KBM-7 (cell line): ENCODE measurements around the gene MTARC1.

Experiments
- DNase-seq: peaks from one replicate; pipeline ENCODE4 v3.0.0-alpha.2; 2015
- in situ Hi-C: fragments of 300-500 bp; cut with MboI; formaldehyde crosslinking; loops from 2 replicates; pipeline ENCODE4 v1.14.3; 2020; ENCODE audit warnings: low sequenced_read_pairs, low pct_unique_long_range_greater_than_20kb, mixed read lengths

MTARC1 gene

DNA sequence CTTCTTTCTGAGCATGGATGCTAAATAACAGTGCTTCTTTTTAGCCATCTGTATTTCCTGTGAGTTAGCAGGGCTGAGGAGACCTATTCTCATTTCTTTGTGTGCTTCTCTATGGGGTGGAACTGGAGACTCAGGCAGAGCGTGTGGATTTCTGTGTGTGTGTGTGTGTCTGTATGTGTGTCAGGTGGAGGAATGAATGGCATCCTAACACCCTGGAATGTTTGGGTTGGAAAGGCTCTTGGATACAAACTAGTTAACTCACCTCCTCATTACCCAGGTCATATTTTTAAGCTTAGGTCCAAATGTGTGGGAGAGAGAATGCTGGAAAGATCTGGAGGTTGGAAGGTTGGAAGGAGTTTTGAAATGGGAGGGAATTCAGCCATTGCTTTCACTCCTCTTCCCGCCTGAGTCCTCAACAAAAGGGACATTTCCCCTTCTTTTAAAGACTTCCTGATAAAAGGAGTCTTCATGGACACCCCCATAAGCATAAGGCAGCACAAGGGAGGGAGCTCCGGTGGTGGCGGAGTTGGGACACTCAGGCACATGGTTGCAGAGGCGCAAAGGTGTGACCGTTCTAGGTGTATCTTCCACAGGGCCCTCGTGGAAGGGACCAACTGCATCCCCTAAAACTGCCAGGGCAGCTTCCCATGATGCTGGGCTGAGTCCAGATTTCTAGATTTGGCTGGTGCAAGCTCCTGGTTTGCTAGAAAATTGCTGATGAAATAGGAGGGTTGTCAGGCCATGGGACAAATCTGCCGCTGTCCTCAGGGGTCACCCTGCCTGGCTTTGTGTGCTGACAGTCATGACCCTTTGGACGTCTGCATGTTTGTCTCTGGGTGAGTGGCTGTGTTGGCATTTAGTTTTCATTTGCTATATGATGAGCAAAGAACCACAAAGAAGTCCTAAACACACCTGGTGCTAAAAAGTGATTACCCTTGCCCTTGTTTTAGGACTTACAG, 37.6 kb downstream of the MTARC1 start:
- in situ Hi-C loops, result loop anchor here (25.0 kb wide), 1 partner anchor 613 kb away; no protein-coding TSS in a partner anchor
- no peak for DNase-seq

DNA sequence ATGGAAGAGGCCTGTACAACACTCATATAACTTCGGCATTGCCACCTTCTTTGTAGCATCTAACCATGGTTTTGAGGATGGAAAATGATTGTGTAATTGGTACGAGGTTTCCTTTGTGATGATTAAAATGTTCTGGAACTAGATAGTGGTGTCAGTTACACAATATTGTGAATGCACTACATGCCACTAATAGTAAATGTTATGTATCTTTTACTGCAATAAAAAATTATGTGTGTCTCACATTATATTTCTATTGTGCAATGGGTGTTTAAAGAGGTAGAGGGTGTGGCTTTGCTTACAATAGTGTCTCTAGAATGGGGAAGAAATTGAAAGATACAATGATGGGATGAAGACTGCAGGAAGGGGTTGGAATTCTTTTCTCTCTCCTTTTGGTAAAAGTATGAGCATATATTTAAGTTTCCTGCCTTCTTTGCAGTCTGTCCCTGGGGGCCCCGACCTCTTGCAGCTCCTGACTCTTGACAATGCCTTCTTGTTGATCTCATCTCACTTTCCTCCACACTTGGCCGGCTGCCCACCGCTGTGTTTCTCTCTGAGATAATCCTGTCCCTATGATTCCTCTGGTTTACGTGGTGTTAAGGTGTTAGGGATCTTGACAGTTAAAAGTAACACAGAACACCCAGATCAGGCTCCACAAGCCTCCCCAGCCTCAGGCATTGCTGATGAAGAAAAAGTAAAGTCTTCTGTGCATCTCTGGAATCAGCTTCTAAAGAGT, 39.3 kb downstream of the MTARC1 start:
- in situ Hi-C loops, result no loop called here
- DNase-seq, result no peak

DNA sequence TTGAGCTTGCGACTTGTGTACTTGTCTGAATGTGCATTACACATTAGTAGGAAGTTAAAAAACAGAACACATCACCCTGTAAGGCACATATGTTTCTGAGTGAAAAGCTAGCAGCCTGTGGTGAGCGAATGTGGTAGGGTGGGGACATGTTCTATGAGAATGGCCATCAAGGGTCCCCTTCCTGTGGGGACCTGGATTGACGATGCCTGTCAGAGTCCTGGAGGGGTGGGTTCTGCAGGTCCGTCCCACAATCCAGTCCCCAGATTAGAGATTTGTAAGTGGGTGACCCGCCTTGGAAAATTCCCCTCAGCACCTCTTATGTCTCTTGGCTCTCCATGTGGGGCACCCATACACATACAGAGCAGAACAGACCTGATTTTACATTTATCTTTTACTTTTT, 40.0 kb downstream of the MTARC1 start:
- no peak for DNase-seq

DNA sequence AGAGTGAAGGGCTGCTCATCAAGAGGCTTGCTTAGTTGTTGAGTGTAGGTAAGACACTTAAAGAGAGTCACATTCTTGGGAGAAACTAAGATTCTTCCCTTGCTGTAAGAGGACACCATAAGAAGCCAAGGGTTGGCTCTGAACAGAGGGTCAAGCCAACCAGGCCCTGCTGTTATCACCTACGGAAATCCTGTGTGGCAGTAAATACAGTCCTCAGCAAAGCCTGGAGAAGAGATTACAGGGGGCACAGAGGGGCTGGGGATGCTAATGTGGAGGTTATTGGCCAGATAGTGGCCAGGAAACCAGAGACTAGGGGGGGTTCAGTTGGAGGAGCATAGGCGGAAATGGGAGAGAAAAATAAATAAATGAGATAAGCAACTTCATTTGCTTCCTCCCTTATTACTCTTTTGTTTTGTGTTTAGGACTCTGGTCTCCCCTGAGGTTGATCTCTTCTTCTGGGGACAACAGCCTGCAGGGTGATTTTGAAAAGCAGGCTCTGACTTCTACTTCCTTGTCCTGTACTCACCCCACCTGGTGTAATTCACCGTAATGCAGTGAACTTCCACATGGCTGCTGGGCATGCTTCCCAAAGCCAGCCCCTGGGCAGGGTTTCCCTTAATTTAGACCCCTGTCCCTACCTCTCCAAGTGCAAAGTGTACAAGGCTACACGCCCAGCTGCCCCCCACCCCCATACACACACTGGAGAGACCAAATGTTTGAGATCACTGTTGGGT, 40.9 kb downstream of the MTARC1 start:
- no peak for DNase-seq
- in situ Hi-C loops, result no loop called here

More for the DNA sequence above, 40.0 kb downstream of the MTARC1 start:
- in situ Hi-C loops, result no loop called here

DNA sequence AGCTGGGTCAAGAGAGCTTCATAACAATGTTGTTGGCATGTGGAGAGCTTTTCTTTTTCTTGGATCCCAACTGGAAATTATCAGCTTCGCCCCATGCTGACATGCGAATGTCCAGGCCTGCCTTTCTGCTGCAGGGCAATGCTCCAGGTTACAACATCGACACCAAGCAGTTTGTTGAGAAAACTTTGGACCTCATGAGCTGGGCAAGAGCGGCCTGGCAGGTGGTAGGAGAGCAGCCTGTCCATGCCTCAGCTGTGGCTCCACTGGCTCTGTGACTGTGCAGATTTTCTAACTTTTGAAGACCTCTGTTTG, 41.4 kb downstream of the MTARC1 start:
- DNase-seq, result no peak
- in situ Hi-C loops, result no loop called here

DNA sequence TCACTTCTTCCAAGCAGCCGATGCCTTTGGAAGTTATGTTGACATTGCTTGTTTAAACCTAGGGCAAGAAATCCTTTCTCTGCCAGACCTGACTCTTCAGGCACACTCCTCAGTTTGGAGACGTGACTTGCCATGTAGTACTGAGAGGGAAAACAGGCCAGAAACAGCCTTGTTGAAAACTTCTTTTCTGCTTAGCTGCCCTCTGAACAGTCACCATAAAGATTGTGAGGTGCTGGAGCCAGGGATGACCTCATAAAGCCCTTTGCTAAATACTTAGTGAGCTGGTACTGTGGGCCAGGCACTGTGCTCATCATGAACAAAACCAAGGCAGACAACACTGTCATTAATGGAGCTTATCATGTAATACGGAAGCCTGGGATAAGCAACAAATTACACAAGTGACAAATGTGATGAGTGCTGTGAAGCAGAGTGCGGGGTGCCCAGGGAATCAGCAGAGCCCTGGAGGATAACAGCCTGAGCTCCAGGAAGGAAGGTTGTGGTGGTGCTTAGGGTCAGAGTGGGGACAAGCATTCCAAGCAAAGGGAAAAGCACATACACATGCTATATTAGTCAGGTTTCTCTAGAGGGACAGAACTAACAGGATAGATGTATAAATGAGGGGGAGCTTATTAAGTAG, 42.4 kb downstream of the MTARC1 start:
- DNase-seq, result no peak
- in situ Hi-C loops, result no loop called here

DNA sequence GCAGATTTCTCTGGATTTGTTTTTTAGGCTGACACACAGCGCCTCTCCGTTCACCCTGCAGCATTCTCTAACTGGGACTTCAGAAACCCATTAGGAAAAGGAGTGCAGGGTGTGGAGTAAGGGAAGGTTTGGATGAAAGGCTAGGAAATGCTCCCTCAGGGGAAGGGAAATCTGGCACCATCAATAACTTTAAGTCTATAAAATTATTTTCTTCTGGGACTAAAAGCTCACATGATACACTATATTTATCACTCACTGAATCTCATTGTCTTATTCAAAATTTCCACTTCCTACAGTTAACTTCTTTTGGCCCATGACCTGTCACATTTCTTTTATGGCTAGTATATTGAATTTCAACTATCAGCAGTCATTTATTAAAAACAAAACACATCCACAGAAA, 46.7 kb downstream of the MTARC1 start:
- no peak for DNase-seq
- in situ Hi-C loops, result no loop called here

DNA sequence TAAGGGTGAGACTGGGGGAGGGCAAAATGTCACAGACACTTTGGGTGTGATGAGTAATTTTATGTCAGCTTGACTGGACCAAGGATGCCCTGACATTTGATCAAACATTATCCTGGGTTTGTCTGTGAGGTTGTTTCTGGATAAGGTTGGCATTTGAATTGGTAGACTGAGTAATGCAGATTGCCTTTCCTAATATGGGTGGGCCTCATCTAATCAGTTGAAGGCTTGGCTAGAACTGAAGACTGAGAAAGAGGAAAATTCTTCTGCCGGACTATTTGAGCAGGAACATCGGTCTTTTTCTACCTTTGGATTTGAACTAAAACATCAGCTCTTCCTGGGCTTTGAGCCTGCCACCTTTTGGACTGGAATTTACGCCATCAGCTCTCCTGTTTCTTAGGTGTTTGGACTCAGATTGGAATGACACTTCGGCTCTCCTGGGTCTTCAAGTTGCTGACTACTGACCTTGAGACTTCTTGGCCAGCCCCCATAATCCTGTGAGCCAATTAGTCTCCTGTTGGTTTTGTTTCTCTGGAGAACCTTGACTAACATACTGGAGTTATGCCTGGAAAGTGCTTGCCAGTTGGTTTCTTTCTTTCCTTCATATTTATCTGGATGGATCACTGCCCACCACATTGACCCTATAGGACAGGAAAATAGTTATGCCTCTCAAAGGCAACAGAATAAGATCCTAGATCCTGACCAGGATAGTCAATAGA, 47.6 kb downstream of the MTARC1 start:
- DNase-seq, result no peak
- in situ Hi-C loops, result no loop called here
